Endothelial cell of umbilical vein (primary cell): ENCODE data around the gene JPH3. TPM values are rescaled to one million over a fixed set of nuclear protein-coding genes. Genes with fewer than 3 reads are reported as not detected.

Source experiments
- BruUV-seq: library from RNA; stranded (reverse); fragments of 400-500 nt; replicated peaks from 2 replicates; lab custom pipeline; 2021; lab: Mats Ljungman, UMichigan
- CTCF ChIA-PET: fragments of 300-600, 350-600 bp; sonication (Branson Sonifier 250); formaldehyde crosslinking; loops from one replicate; lab custom pipeline; 2021; ENCODE audit warnings: antibody characterized with exemption, inconsistent platforms; lab: Charles Lee
- POLR2A ChIA-PET: fragments of 300-600, 350-600 bp; sonication (Branson Sonifier 250); formaldehyde crosslinking; loops from one replicate; lab custom pipeline; 2021; ENCODE audit warnings: antibody characterized with exemption, inconsistent platforms; lab: Charles Lee
- DNase-seq: peaks from one replicate; pipeline ENCODE4 v3.0.0-alpha.2; 2011; ENCODE audit warnings: low read depth, low spot score
- FAIRE-seq: peaks from 2 replicates; lab custom pipeline; 2011; peaks lifted over from hg19 to GRCh38; lab: Jason Lieb, UNC
- H2AFZ ChIP-seq: 2 replicates; pipeline ENCODE4 v1.6.0; 2012; ENCODE audit warnings: low read depth, low read length, control low read depth, inconsistent platforms
- H3K27ac ChIP-seq: 2 replicates; pipeline ENCODE4 v1.5.1; 2011; ENCODE audit warnings: low read depth, mild to moderate bottlenecking, control low read depth, low read length, moderate library complexity; ENCODE audit not compliant: insufficient read depth
- H3K27me3 ChIP-seq, 2 experiments: 2 replicates each; pipeline versions ENCODE4 v1.6.0 to v1.6.1; 2011; ENCODE audit warnings: low read length in 2 of 2, mixed read lengths in 1 of 2; ENCODE audit not compliant: control insufficient read depth in 2 of 2, insufficient read depth in 2 of 2
- H3K36me3 ChIP-seq, 2 experiments: 2 replicates in 1 of 2; 3 replicates in 1 of 2; pipeline ENCODE4 v1.5.1; 2011; ENCODE audit warnings: low read length in 2 of 2, mild to moderate bottlenecking in 1 of 2, moderate library complexity in 1 of 2; ENCODE audit not compliant: control insufficient read depth in 2 of 2, insufficient read depth in 2 of 2; ENCODE audit errors: extremely low read depth in 1 of 2
- H3K4me1 ChIP-seq: 3 replicates; pipeline ENCODE4 v1.5.1; 2011; ENCODE audit warnings: mild to moderate bottlenecking, low read length; ENCODE audit not compliant: control insufficient read depth, insufficient read depth; ENCODE audit errors: extremely low read depth
- H3K4me2 ChIP-seq: 2 replicates; pipeline ENCODE4 v1.6.1; 2011; ENCODE audit warnings: low read length, control low read depth, mixed read lengths; ENCODE audit not compliant: insufficient read depth
- H3K4me3 ChIP-seq, 3 experiments: fragments of 200-600 bp in 1 of 3; sonication (generic), shearing (Covaris generic) in 1 of 3; replicated peaks in 1 of 3; 2 replicates each; pipeline ENCODE4 v1.5.1; 2011 to 2016; ENCODE audit warnings: control low read depth in 3 of 3, low read length in 3 of 3, mild to moderate bottlenecking in 2 of 3, inconsistent platforms in 1 of 3, low read depth in 1 of 3, moderate library complexity in 1 of 3; ENCODE audit not compliant: insufficient read depth in 1 of 3
- H3K79me2 ChIP-seq: 2 replicates; pipeline ENCODE4 v1.6.0; 2012; ENCODE audit warnings: low read length, inconsistent platforms; ENCODE audit not compliant: control insufficient read depth, insufficient read depth
- H3K9ac ChIP-seq: replicated peaks from 2 replicates; pipeline ENCODE3; 2011; ENCODE audit warnings: low read length, control low read depth; ENCODE audit not compliant: insufficient read depth; ENCODE audit errors: extremely low read depth
- H3K9me1 ChIP-seq: replicated peaks from 3 replicates; pipeline ENCODE4 v1.6.0; 2011; ENCODE audit warnings: mild to moderate bottlenecking, low read length; ENCODE audit not compliant: control insufficient read depth, insufficient read depth; ENCODE audit errors: extremely low read depth
- H3K9me3 ChIP-seq: replicated peaks from 2 replicates; pipeline ENCODE4 v1.5.1; 2012; ENCODE audit warnings: low read length, inconsistent platforms; ENCODE audit not compliant: control insufficient read depth, insufficient read depth
- H4K20me1 ChIP-seq: replicated peaks from 2 replicates; pipeline ENCODE3; 2011; ENCODE audit warnings: mild to moderate bottlenecking, low read length; ENCODE audit not compliant: control insufficient read depth, insufficient read depth; ENCODE audit errors: extremely low read depth
- CTCF ChIP-seq, 2 donors: IDR thresholded peaks; 1 replicate in 1 of 2; 2 replicates in 1 of 2; pipeline ENCODE4 v1.5.1; 2011; ENCODE audit warnings: low read length in 2 of 2, mild to moderate bottlenecking in 2 of 2, moderate library complexity in 2 of 2, control low read depth in 1 of 2, inconsistent platforms in 1 of 2, low read depth in 1 of 2; ENCODE audit not compliant: insufficient read depth in 1 of 2; ENCODE audit errors: extremely low read depth in 1 of 2
- EZH2 ChIP-seq: IDR thresholded peaks from 2 replicates; pipeline ENCODE4 v1.6.1; 2012; ENCODE audit warnings: borderline replicate concordance, low read depth, mild to moderate bottlenecking, moderate library complexity, low read length, inconsistent platforms; ENCODE audit not compliant: severe bottlenecking
- FOS ChIP-seq: IDR thresholded peaks from 2 replicates; pipeline ENCODE4 v1.6.1; 2011; ENCODE audit warnings: mild to moderate bottlenecking, low read length, moderate library complexity, borderline replicate concordance; ENCODE audit not compliant: insufficient read depth
- GATA2 ChIP-seq: IDR thresholded peaks from 2 replicates; pipeline ENCODE4 v1.7.0; 2011; ENCODE audit warnings: low read depth, mild to moderate bottlenecking, moderate library complexity, mixed read lengths, low read length; ENCODE audit not compliant: insufficient read length, insufficient read depth
- JUN ChIP-seq: IDR thresholded peaks from 2 replicates; pipeline ENCODE4 v1.6.1; 2011; ENCODE audit warnings: borderline replicate concordance, low read depth; ENCODE audit not compliant: insufficient read length, insufficient read depth
- MAX ChIP-seq: IDR thresholded peaks from 2 replicates; pipeline ENCODE4 v1.6.1; 2011; ENCODE audit not compliant: insufficient read depth, insufficient read length
- MYC ChIP-seq: IDR thresholded peaks from one replicate; pipeline ENCODE4 v1.6.1; 2011; ENCODE audit warnings: mild to moderate bottlenecking, low read depth, low read length
- POLR2A ChIP-seq: IDR thresholded peaks from 2 replicates; pipeline ENCODE4 v1.6.1; 2012; ENCODE audit warnings: low read depth, mild to moderate bottlenecking, control low read depth, low read length
- POLR2AphosphoS5 ChIP-seq: IDR thresholded peaks from 2 replicates; pipeline ENCODE4 v1.6.1; 2012; ENCODE audit warnings: low read depth, mild to moderate bottlenecking, control low read depth, low read length, moderate library complexity; ENCODE audit not compliant: insufficient read depth
- dilution Hi-C: fragments of 300-500 bp; cut with MboI; formaldehyde crosslinking; loops from one replicate; pipeline ENCODE4 v1.15.0; 2019; ENCODE audit warnings: low sequenced_read_pairs; ENCODE audit not compliant: extremely low pct_ligation_motif_present
- intact Hi-C: fragments of 100-400 bp; cut with micrococcal nuclease; formaldehyde crosslinking; loops from one replicate; pipeline ENCODE4 v1.10.0; 2022
- polyA plus RNA-seq, 4 experiments: library from polyadenylated mRNA; depleted of rRNA in 3 of 4; stranded (reverse) in 3 of 4; unstranded in 1 of 4; fragments of >200 nt; gene quantifications; 2 replicates each; pipeline versions ENCODE4 v1.2.1 to v1.2.3, GENCODE V29; 2011 to 2012; ENCODE audit warnings: missing spikeins in 1 of 4
- total RNA-seq: library from RNA; stranded (reverse); gene quantifications from 2 replicates; pipeline ENCODE4 v1.2.3, GENCODE V29; 2021

JPH3 gene
- total and polyA plus RNA-seq, 2 donors (not counting 3 experiments of a cell fraction or from before 2014, with no cell fraction given), result 0.22 to 0.30 TPM

GRCh38 chr16:87622756-87623319 is 20.5 kb downstream of the JPH3 start:
- H3K9me1 ChIP-seq, result no peaks in the 10 kb centered on the region
- dilution Hi-C loops (no loop called here), intact Hi-C loops (no loop called here)
- H3K9ac ChIP-seq, result no peak overlapping the region
- no peaks in the 10 kb centered on the region for H3K79me2 ChIP-seq
- H3K27ac ChIP-seq, result no peak overlapping the region
- no peak for DNase-seq
- ChIA-PET POLR2A (no interaction called here), CTCF (interaction anchor here (2.9 kb wide), 1 partner anchor 13 kb away, joined by 12 read pairs; no protein-coding TSS in a partner anchor)
- H3K36me3 ChIP-seq, result no peaks in the 10 kb centered on the region
- no peaks in the 10 kb centered on the region for H3K9me3 ChIP-seq
- FAIRE-seq, result no peak
- BruUV-seq, result no TSS peak
- no peak overlapping the region for H2AFZ ChIP-seq
- H3K4me2 ChIP-seq, result no peak overlapping the region
- no peak for TF ChIP-seq FOS
- TF ChIP-seq POLR2AphosphoS5, result no peak
- TF ChIP-seq MAX, result no peak
- TF ChIP-seq EZH2, result no peak
- no peak for TF ChIP-seq JUN
- TF ChIP-seq POLR2A, result no peak
- TF ChIP-seq GATA2, result no peak
- H3K27me3 ChIP-seq, result peaks cover 0 to 2% of the 10 kb centered on the region in 2 experiments
- no peaks in the 10 kb centered on the region for H3K4me1 ChIP-seq
- H3K4me3 ChIP-seq, result no peak overlapping the region
- H4K20me1 ChIP-seq, result no peaks in the 10 kb centered on the region

GRCh38 chr16:87625241-87625797 is 23.0 kb downstream of the JPH3 start:
- Histone ChIP-seq H3K4me3 (no peak overlapping the region), H3K36me3 (no peaks in the 10 kb centered on the region), H3K4me1 (no peaks in the 10 kb centered on the region), H3K9me3 (no peaks in the 10 kb centered on the region), H2AFZ (no peak overlapping the region), H3K9ac (no peak overlapping the region), H3K27me3 (no peaks in the 10 kb centered on the region), H3K4me2 (no peak overlapping the region), H4K20me1 (no peaks in the 10 kb centered on the region), H3K9me1 (no peaks in the 10 kb centered on the region), H3K27ac (no peak overlapping the region), H3K79me2 (no peaks in the 10 kb centered on the region)
- TF ChIP-seq FOS (no peak), JUN (no peak), POLR2A (no peak), EZH2 (no peak), MYC (no peak), CTCF (IDR thresholded peaks at IDR 0.05; ENCODE audit: extremely low read depth in 1 of 2, insufficient read depth in 1 of 2, low read depth in 1 of 2, low read length in 2 of 2) (no peak), GATA2 (no peak), POLR2AphosphoS5 (no peak), MAX (no peak)
- POLR2A ChIA-PET, result no interaction called here
- FAIRE-seq (no peak), DNase-seq (no peak)
- no TSS peak for BruUV-seq
- intact Hi-C loops (no loop called here), dilution Hi-C loops (no loop called here)
- CTCF ChIA-PET, result interaction anchor here (1.8 to 4.4 kb wide), 2 partner anchors 10 to 36 kb away, joined by 5 to 25 read pairs; no protein-coding TSS in a partner anchor
